Breast epithelium (tissue), 3 donors: ENCODE results near the gene KLHL40.

Experiments
- CTCF ChIP-seq, 3 donors: fragments of 450-650 bp; IDR thresholded peaks; one replicate each; pipeline ENCODE4 v1.5.1; 2016 to 2017; ENCODE audit warnings: antibody characterized with exemption in 3 of 3, mild to moderate bottlenecking in 3 of 3, moderate library complexity in 3 of 3
- POLR2A ChIP-seq: fragments of 450-650 bp; IDR thresholded peaks from one replicate; pipeline ENCODE4 v1.6.1; 2016; ENCODE audit warnings: antibody characterized with exemption, mild to moderate bottlenecking, moderate library complexity
- POLR2AphosphoS5 ChIP-seq, 3 donors: sonication (generic); formaldehyde crosslinking; IDR thresholded peaks; one replicate each; pipeline ENCODE4 v1.6.1; 2017; ENCODE audit warnings: antibody characterized with exemption in 3 of 3

DNA sequence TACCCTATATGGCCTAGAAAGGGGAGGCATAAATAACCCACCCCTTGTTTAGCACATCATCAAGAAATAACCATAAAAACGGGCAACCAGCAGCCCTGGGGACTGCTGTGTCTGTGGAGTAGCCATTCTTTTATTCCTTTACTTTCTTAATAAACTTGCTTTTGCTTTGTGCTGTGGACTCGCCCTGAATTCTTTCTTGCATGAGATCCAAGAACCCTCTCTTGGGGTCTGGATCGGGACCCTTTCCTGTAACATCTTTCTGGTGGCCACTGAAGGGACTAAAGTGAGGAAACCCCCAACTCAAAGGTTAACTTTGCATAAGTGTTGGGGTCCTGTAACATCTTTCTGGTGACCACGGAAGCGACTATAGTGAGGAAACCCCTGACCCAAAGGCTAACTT, 33.0 kb downstream of the KLHL40 start:
- no peak for TF ChIP-seq CTCF (IDR thresholded peaks at IDR 0.05)
- no peak for TF ChIP-seq POLR2AphosphoS5 (IDR thresholded peaks at IDR 0.05)
- no peak for TF ChIP-seq POLR2A
